H1 (cell line): ENCODE results near the gene CPLANE2. TPM values are rescaled to one million over a fixed set of nuclear protein-coding genes. Genes with fewer than 3 reads are reported as not detected.
A peak's percentile ranks its signal among the peaks of the same experiment; 100 is the strongest.

Source experiments
- CTCF ChIA-PET: fragments of 300-600 bp; sonication (Branson Sonifier 250); formaldehyde crosslinking; loops from one replicate; lab custom pipeline; 2021; ENCODE audit not compliant: partially characterized antibody; lab: Charles Lee
- POLR2A ChIA-PET: fragments of 300-600 bp; sonication (Branson Sonifier 250); formaldehyde crosslinking; loops from one replicate; lab custom pipeline; 2021; ENCODE audit warnings: inconsistent platforms; ENCODE audit not compliant: partially characterized antibody; lab: Charles Lee
- DNase-seq, 2 experiments: peaks; one replicate each; pipeline versions ENCODE4 v3.0.0 to v3.0.0-alpha.2; 2010 to 2022; ENCODE audit warnings: low spot score in 2 of 2, low read depth in 1 of 2, mixed read lengths in 1 of 2
- FAIRE-seq: peaks from 2 replicates; lab custom pipeline; 2011; peaks lifted over from hg19 to GRCh38; lab: Jason Lieb, UNC
- H2AFZ ChIP-seq: 2 replicates; pipeline ENCODE4 v1.8.1; 2012; ENCODE audit warnings: low read length, inconsistent platforms
- H2AK5ac ChIP-seq: 2 replicates; pipeline ENCODE4 v1.6.1; 2013; ENCODE audit warnings: low read depth, low read length
- H2BK120ac ChIP-seq: replicated peaks from 2 replicates; pipeline ENCODE3; 2013; ENCODE audit warnings: low read depth, low read length, inconsistent platforms
- H2BK12ac ChIP-seq: 2 replicates; pipeline ENCODE4 v1.6.1; 2013; ENCODE audit warnings: low read depth, low read length
- H2BK15ac ChIP-seq: 2 replicates; pipeline ENCODE4 v1.6.1; 2013; ENCODE audit warnings: low read length
- H2BK20ac ChIP-seq: 2 replicates; pipeline ENCODE4 v1.6.1; 2013; ENCODE audit warnings: low read length
- H2BK5ac ChIP-seq: 2 replicates; pipeline ENCODE4 v1.6.1; 2013; ENCODE audit warnings: low read depth, low read length
- H3K14ac ChIP-seq: 2 replicates; pipeline ENCODE4 v1.6.1; 2013; ENCODE audit warnings: inconsistent platforms; ENCODE audit not compliant: insufficient read length
- H3K18ac ChIP-seq: 2 replicates; pipeline ENCODE4 v1.6.1; 2013; ENCODE audit warnings: low read length; ENCODE audit errors: extremely low read depth
- H3K23ac ChIP-seq: 2 replicates; pipeline ENCODE4 v1.6.1; 2013; ENCODE audit warnings: inconsistent platforms; ENCODE audit not compliant: insufficient read length
- H3K23me2 ChIP-seq: 2 replicates; pipeline ENCODE4 v1.6.1; 2013; ENCODE audit warnings: low read depth, low read length
- H3K27ac ChIP-seq: 2 replicates; pipeline ENCODE4 v1.6.1; 2011; ENCODE audit warnings: low read depth, low read length, inconsistent platforms
- H3K27me3 ChIP-seq, 4 experiments: replicated peaks in 1 of 4; 1 replicate in 1 of 4; 2 replicates in 3 of 4; pipeline versions ENCODE4 v1.6.1 to v1.8.1; 2011 to 2013; ENCODE audit warnings: low read length in 3 of 4, mild to moderate bottlenecking in 3 of 4, inconsistent platforms in 2 of 4, mixed read lengths in 2 of 4, moderate library complexity in 1 of 4; ENCODE audit not compliant: control insufficient read depth in 3 of 4, insufficient read depth in 3 of 4; ENCODE audit errors: extremely low read depth in 1 of 4
- H3K36me3 ChIP-seq, 4 experiments: 2 replicates each; pipeline versions ENCODE4 v1.6.1 to v1.8.1; 2011 to 2013; ENCODE audit warnings: mild to moderate bottlenecking in 4 of 4, low read length in 3 of 4, moderate library complexity in 2 of 4, control low read depth in 1 of 4, inconsistent platforms in 1 of 4; ENCODE audit not compliant: insufficient read depth in 4 of 4, control insufficient read depth in 2 of 4
- H3K4ac ChIP-seq: replicated peaks from 2 replicates; pipeline ENCODE3; 2013; ENCODE audit warnings: low read length, low read depth, mixed read lengths, inconsistent platforms; ENCODE audit not compliant: insufficient read length
- H3K4me1 ChIP-seq, 4 experiments: replicated peaks in 1 of 4; 1 replicate in 1 of 4; 2 replicates in 3 of 4; pipeline versions ENCODE4 v1.6.1 to v1.8.1; 2011 to 2013; ENCODE audit warnings: low read length in 3 of 4, inconsistent platforms in 2 of 4, mixed read lengths in 1 of 4; ENCODE audit not compliant: insufficient read depth in 4 of 4, control insufficient read depth in 3 of 4
- H3K4me2 ChIP-seq, 2 experiments: 2 replicates each; pipeline versions ENCODE4 v1.6.1 to v1.8.1; 2011 to 2013; ENCODE audit warnings: low read depth in 2 of 2, low read length in 2 of 2, control low read depth in 1 of 2, inconsistent platforms in 1 of 2, mild to moderate bottlenecking in 1 of 2; ENCODE audit not compliant: insufficient read depth in 1 of 2
- H3K4me3 ChIP-seq, 4 experiments: fragments of 200-600, 300-600 bp in 1 of 4; sonication (generic), shearing (Covaris generic), sonication (Bioruptor Twin) in 1 of 4; 2 replicates each; pipeline versions ENCODE4 v1.5.1 to v1.8.1; 2011 to 2016; ENCODE audit warnings: low read length in 4 of 4, low read depth in 3 of 4, control low read depth in 2 of 4, inconsistent platforms in 2 of 4, mild to moderate bottlenecking in 2 of 4, mixed read lengths in 1 of 4, moderate library complexity in 1 of 4; ENCODE audit not compliant: insufficient read depth in 2 of 4; ENCODE audit errors: extremely low read depth in 1 of 4
- H3K56ac ChIP-seq: replicated peaks from 2 replicates; pipeline ENCODE3; 2013; ENCODE audit warnings: low read depth, mild to moderate bottlenecking, mixed read lengths, low read length, inconsistent platforms; ENCODE audit not compliant: insufficient read length
- H3K79me1 ChIP-seq: 2 replicates; pipeline ENCODE4 v1.6.1; 2013; ENCODE audit warnings: low read depth, low read length, control low read depth
- H3K79me2 ChIP-seq, 2 experiments: 2 replicates each; pipeline versions ENCODE4 v1.6.1 to v1.8.1; 2012 to 2013; ENCODE audit warnings: low read length in 2 of 2, mild to moderate bottlenecking in 2 of 2, inconsistent platforms in 1 of 2; ENCODE audit not compliant: insufficient read depth in 2 of 2, control insufficient read depth in 1 of 2
- H3K9ac ChIP-seq, 4 experiments: replicated peaks in 1 of 4; 1 replicate in 1 of 4; 2 replicates in 3 of 4; pipeline versions ENCODE4 v1.6.1 to v1.8.1; 2011 to 2013; ENCODE audit warnings: low read depth in 3 of 4, low read length in 3 of 4, control low read depth in 2 of 4, mild to moderate bottlenecking in 2 of 4, moderate library complexity in 2 of 4, inconsistent platforms in 1 of 4; ENCODE audit errors: extremely low read depth in 1 of 4
- H3K9me3 ChIP-seq, 2 experiments: 2 replicates each; pipeline versions ENCODE4 v1.6.1 to v1.8.1; 2012 to 2013; ENCODE audit warnings: mild to moderate bottlenecking in 2 of 2, moderate library complexity in 2 of 2, control low read depth in 1 of 2, inconsistent platforms in 1 of 2, low read depth in 1 of 2, low read length in 1 of 2, mixed read lengths in 1 of 2; ENCODE audit not compliant: insufficient read depth in 2 of 2
- H4K20me1 ChIP-seq, 2 experiments: replicated peaks in 1 of 2; 2 replicates each; pipeline versions ENCODE3 to v1.8.1; 2011 to 2013; ENCODE audit warnings: inconsistent platforms in 2 of 2, low read length in 2 of 2, mild to moderate bottlenecking in 1 of 2; ENCODE audit not compliant: insufficient read depth in 2 of 2, control insufficient read depth in 1 of 2
- H4K5ac ChIP-seq: 2 replicates; pipeline ENCODE4 v1.6.1; 2013; ENCODE audit warnings: low read length, low read depth, mixed read lengths, inconsistent platforms; ENCODE audit not compliant: insufficient read length
- H4K8ac ChIP-seq: 2 replicates; pipeline ENCODE4 v1.8.0; 2013; ENCODE audit warnings: mild to moderate bottlenecking, moderate library complexity, low read length, inconsistent platforms; ENCODE audit not compliant: insufficient read depth; ENCODE audit errors: extremely low read depth
- H4K91ac ChIP-seq: replicated peaks from 2 replicates; pipeline ENCODE3; 2013; ENCODE audit warnings: low read length, mixed read lengths, inconsistent platforms; ENCODE audit not compliant: insufficient read length
- ATF2 ChIP-seq: IDR thresholded peaks from 2 replicates; pipeline ENCODE4 v1.6.1; 2012; ENCODE audit warnings: low read length, inconsistent platforms
- CTCF ChIP-seq, 3 experiments: IDR thresholded peaks; 1 replicate in 2 of 3; 2 replicates in 1 of 3; pipeline versions ENCODE4 v1.5.1 to v1.6.1; 2011; ENCODE audit warnings: low read length in 3 of 3, mild to moderate bottlenecking in 3 of 3, inconsistent platforms in 2 of 3, low read depth in 1 of 3, moderate library complexity in 1 of 3; ENCODE audit not compliant: insufficient read depth in 1 of 3; ENCODE audit errors: control extremely low read depth in 1 of 3
- HDAC6 ChIP-seq: IDR thresholded peaks from one replicate; pipeline ENCODE4 v1.7.1; 2012; ENCODE audit warnings: low read depth, mild to moderate bottlenecking, inconsistent platforms, low read length, moderate library complexity
- RAD21 ChIP-seq, 2 experiments: IDR thresholded peaks in 1 of 2; conservative IDR thresholded peaks in 1 of 2; 2 replicates each; pipeline ENCODE4 v1.6.1; 2011; ENCODE audit warnings: low read depth in 2 of 2, low read length in 2 of 2, improper control_type of control experiment in 1 of 2, inconsistent platforms in 1 of 2, mild to moderate bottlenecking in 1 of 2, moderate library complexity in 1 of 2
- WGBS, 2 experiments: shearing (Covaris generic) in 1 of 2; methylation state at CpG; one replicate each; pipeline versions ENCODE4 v1.1.6 to v1.1.7; 2013 to 2015; ENCODE audit warnings: low lambda C conversion rate in 2 of 2, mixed read lengths in 2 of 2, inconsistent platforms in 1 of 2, low coverage in 1 of 2, missing lambda C conversion rate in 1 of 2; ENCODE audit not compliant: insufficient replicate concordance in 2 of 2, insufficient coverage in 1 of 2, insufficient read length in 1 of 2; ENCODE audit errors: extremely low coverage in 1 of 2, missing lambda C conversion rate in 1 of 2; 5-methylcytosine and 5-hydroxymethylcytosine counted together
- polyA plus RNA-seq, 7 experiments: library from polyadenylated mRNA; depleted of rRNA in 3 of 7; stranded (reverse) in 5 of 7; unstranded in 2 of 7; fragments of >200 nt in 5 of 7; fragments of 200-250 nt in 2 of 7; gene quantifications; 1 replicate in 5 of 7; 2 replicates in 1 of 7; 4 replicates in 1 of 7; pipeline versions ENCODE4 v1.2.1 to v1.2.3, GENCODE V29; 2011 to 2013; ENCODE audit warnings: missing spikeins in 2 of 7, mixed read lengths in 2 of 7
- total RNA-seq: library from RNA; stranded (reverse); fragmentation: NEBNext Ultra II Directional; extraction: Animal tissue kit (Norgen Biotek cat#: 25700); gene quantifications from 2 replicates; pipeline ENCODE4 v1.2.1, GENCODE V29; 2021

Gene CPLANE2
- total and polyA plus RNA-seq, 2 of the 8 experiments (the other 6 are each of a cell fraction or from before 2014, with no cell fraction given): 2.3 to 2.5 TPM

GRCh38 chr1:16204634-16205333 is 32.2 kb downstream of the CPLANE2 start:
- Histone ChIP-seq H3K4ac (no peak overlapping the region), H3K14ac (no peak overlapping the region), H4K91ac (no peak overlapping the region), H3K23me2 (peaks cover 6% of the 10 kb centered on the region), H3K23ac (no peak overlapping the region), H3K4me2 (no peak overlapping the region), H3K79me2 (peaks cover 0 to 10% of the 10 kb centered on the region in 2 experiments; a peak in 2 of 4 replicates), H2BK20ac (no peak overlapping the region), H3K56ac (no peak overlapping the region), H3K27ac (no peak overlapping the region), H2AFZ (no peak overlapping the region), H3K4me1 (peaks cover 0 to 17% (median 11%) of the 10 kb centered on the region in 4 experiments; a peak in 5 of 7 replicates), H4K8ac (no peak overlapping the region), H2BK5ac (no peak overlapping the region), H4K5ac (no peak overlapping the region), H3K79me1 (peaks cover 5% of the 10 kb centered on the region; the same call in 1 of the 2 replicates), H4K20me1 (peaks cover 2 to 4% of the 10 kb centered on the region in 2 experiments), H3K18ac (no peak overlapping the region), H3K9ac (no peak overlapping the region), H3K36me3 (peaks cover 9 to 23% (median 19%) of the 10 kb centered on the region in 4 experiments; a peak in 7 of 8 replicates), H2BK120ac (no peak overlapping the region), H2AK5ac (no peak overlapping the region), H3K9me3 (no peaks in the 10 kb centered on the region), H3K27me3 (no peaks in the 10 kb centered on the region), H3K4me3 (no peak overlapping the region), H2BK15ac (no peak overlapping the region), H2BK12ac (no peak overlapping the region)
- 78% methylated on average over 12 of the region's 12 CpGs; no CpG with 5 or more reads in 1 of the 2 experiments for WGBS, 2 experiments
- FAIRE-seq (peak; percentile 24), DNase-seq (peak in 1 of 2 experiments; percentile 78)
- POLR2A ChIA-PET: interaction anchor here (1.0 to 1.7 kb wide), 5 partner anchors 11 to 40 kb away, joined by 3 to 5 read pairs (median 4); no protein-coding TSS in a partner anchor
- TF ChIP-seq ATF2 (no peak), HDAC6 (no peak), CTCF (IDR thresholded peaks at IDR 0.05; ENCODE audit: control extremely low read depth in 1 of 3, insufficient read depth in 1 of 3, low read depth in 1 of 3, low read length in 3 of 3) (peak; percentile 68 to 82 (median 71)), RAD21 (IDR thresholded peaks at IDR 0.05 in 1 of 2, conservative IDR thresholded peaks at IDR 0.05 in 1 of 2; ENCODE audit: low read depth in 2 of 2, low read length in 2 of 2) (peak; percentile 61 to 74)
- CTCF ChIA-PET: interaction anchor here (0.7 to 7.6 kb wide), 20 partner anchors 12 to 131 kb away, joined by 3 to 45 read pairs (median 6); partner anchors contain the start of gene FAM131C
